PFSK-1 (cell line): ENCODE measurements around the gene CASR.

Experiments used
- FOXP2 ChIP-seq: optimal IDR thresholded peaks from 2 replicates; pipeline ENCODE3; 2011; ENCODE audit warnings: borderline replicate concordance, control low read depth, inconsistent platforms; ENCODE audit not compliant: insufficient read depth; ENCODE audit errors: extremely low read length, extremely low read depth
- REST ChIP-seq, 2 experiments: IDR thresholded peaks; 2 replicates each; pipeline versions ENCODE4 v1.6.1 to v1.8.0; 2011 to 2012; ENCODE audit warnings: low read depth in 2 of 2, low read length in 2 of 2, control low read depth in 1 of 2, inconsistent platforms in 1 of 2, mild to moderate bottlenecking in 1 of 2, moderate library complexity in 1 of 2; ENCODE audit not compliant: insufficient read depth in 1 of 2

- TF ChIP-seq REST (IDR thresholded peaks at IDR 0.05; ENCODE audit: insufficient read depth in 1 of 2, low read depth in 2 of 2, low read length in 2 of 2) (no peak), FOXP2 (no peak)
Observed at GRCh38 chr3:122313281-122313680, 129.8 kb downstream of the CASR start.
